ENCODE results near the gene KPTN. TPM values are rescaled to one million over a fixed set of nuclear protein-coding genes. Genes with fewer than 3 reads are reported as not detected.

The KPTN gene
- 16.1 to 27.2 TPM (median 20.3 TPM) in 5 replicates for total RNA-seq (2022; extraction: Qiagen RNA extraction; ENCODE audit: low read depth)

DNA sequence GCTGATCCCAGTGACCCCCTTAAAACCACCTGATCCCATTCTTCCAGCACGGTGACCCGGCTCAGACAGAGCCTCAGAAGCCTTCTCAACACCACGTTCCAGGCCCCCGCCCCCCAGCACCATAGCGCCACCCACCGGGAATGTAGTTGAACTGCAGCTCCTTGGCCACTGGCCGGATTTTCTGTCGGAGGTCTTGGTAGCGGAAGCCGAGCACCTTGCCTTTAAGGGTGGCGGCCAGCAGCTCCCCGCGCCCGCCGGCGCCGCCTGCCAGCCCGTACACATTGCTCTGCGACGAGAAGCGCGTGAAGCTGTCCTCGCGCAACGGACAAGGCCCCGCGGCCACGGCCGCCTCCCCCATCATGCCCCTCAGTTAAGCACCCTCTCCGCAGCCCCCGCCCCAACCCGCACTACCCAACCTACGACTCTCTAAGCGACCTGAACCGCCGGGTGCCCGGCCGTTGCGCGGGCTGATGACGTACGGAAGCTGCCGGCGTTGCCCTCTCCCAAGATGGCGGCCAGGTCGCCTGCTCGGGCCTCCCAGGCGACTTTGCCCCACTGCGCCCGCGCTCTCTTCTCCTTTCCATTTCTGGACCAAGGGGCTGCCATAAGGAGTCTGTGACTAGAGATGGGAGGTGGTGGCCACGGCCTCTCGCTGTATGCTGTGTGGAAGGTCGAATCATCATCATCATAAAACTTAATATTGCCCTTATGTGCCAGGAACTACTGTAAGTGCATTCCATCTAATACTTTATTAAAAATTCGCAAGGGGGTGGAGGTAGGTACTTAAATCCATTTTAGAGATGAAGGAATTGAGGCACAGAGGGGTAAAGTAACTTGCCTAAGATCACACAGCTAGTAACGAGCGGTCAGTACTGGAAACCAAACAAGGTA lies at the start of gene KPTN:
KPTN (minus strand) TSS at position 420 of the 891 bp plus-strand sequence; CDS start at position 361, 59 bp downstream.

DNA sequence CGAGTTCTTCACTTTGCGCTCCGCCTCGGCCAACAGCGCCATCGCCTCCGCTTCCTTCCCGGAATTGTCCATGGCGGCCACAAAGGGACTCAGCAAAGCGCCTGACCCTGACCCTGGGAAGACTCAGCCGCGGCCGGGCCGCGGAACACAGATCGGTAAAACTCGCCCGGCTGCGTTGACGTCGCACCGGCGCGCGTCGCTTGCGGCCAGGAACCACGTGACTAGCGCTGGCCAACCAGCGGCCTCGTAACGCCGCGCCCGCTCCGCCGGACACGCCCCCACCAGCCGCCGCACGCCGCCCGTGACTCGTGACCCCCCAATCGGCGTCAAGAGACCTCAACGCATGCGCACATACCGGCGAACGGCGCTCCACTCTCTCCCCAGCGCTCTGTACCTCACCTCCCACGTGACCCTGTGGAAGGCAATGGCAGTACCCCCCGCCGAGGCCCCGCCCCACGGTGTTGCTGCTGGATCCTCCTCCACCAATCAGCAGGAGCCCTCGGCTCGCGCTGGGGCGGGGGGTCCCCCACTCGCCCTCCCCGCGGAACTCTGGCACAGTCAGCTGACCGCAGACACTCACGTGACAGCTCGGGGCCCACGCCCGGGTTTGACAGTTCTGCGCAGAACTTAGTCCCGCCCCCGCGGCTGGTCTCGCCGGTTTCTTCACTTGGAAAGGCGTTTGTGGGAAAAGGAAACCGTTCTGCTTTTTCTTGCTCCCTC lies 31.0 kb upstream of the KPTN start, which contains the start of gene NAPA:
NAPA (minus strand) TSS at position 195 of the 720 bp plus-strand sequence; CDS start at position 72, 123 bp downstream.

DNA sequence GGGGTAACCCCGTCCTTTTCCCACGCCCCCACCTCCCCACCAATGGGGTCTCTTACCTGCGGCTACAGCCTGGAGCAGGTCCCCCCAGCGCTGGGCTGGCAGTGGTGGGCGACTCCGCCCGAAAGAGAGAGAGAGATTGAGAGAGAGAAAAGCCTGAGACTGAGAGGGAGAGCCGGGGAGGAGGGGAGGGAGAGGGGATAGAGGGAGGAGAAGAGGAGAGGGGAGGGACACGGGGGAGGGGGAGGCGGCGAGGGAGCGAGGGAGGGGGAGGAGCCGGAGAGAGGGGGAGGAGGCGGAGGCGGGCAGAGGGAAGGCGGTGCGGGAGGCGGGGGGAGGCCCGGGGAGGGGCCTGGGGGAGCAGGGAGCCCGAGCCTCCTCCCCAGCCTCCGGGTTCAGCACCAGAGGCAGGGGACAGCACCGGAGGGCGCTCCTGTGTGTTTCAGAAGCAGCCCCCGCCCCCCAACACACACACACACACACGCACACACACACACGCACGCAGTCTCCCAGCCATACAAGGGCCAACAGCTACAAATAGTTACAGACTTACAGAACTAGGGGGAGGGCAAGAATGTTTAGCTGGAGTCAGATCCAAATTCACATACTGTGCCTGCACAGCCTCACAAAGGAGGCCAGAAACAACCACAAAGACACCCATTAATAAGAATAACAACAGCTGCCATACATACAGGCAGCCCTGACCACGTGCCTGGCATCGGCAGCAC lies 12.1 kb downstream of the KPTN start, which contains the start of gene SLC8A2:
SLC8A2 (minus strand) TSS at position 161 of the 725 bp plus-strand sequence. CDS start 5,490 bp downstream, outside the sequence.

Other genes starting within 250 kb of the KPTN start
- 23.5 to 25.4 TPM (median 24.0 TPM) in 5 replicates for gene CCDC9, start 227.7 kb downstream of the KPTN start, total RNA-seq (2022; extraction: Qiagen RNA extraction; ENCODE audit: low read depth)
- 3.9 to 11.7 TPM (median 10.7 TPM) in 5 replicates for gene INAFM1, start 209.3 kb downstream of the KPTN start, total RNA-seq (2022; extraction: Qiagen RNA extraction; ENCODE audit: low read depth)
- 0.91 to 2.3 TPM (median 1.9 TPM) in 5 replicates for gene C5AR1, start 174.4 kb downstream of the KPTN start, total RNA-seq (2022; extraction: Qiagen RNA extraction; ENCODE audit: low read depth)
- 1.0 to 2.6 TPM (median 1.5 TPM) in 5 replicates for gene C5AR2, start 152.0 kb downstream of the KPTN start, total RNA-seq (2022; extraction: Qiagen RNA extraction; ENCODE audit: low read depth)
- gene DHX34, start 134.9 kb downstream of the KPTN start, total RNA-seq (2022; extraction: Qiagen RNA extraction; ENCODE audit: low read depth): 22.8 to 35.5 TPM (median 34.0 TPM) in 5 replicates
- 27.7 to 39.5 TPM (median 34.3 TPM) in 5 replicates for gene MEIS3, start 64.7 kb downstream of the KPTN start, total RNA-seq (2022; extraction: Qiagen RNA extraction; ENCODE audit: low read depth)
- gene SLC8A2, start 12.3 kb downstream of the KPTN start, total RNA-seq (2022; extraction: Qiagen RNA extraction; ENCODE audit: low read depth): 0.26 to 0.44 TPM (median 0.35 TPM) in 5 replicates
- 79.9 to 112 TPM (median 91.8 TPM) in 5 replicates for gene NAPA, start 30.8 kb upstream of the KPTN start, total RNA-seq (2022; extraction: Qiagen RNA extraction; ENCODE audit: low read depth)
- gene ZNF541, start 88.9 kb upstream of the KPTN start, total RNA-seq (2022; extraction: Qiagen RNA extraction; ENCODE audit: low read depth): not detected in 5 replicates
- 10.4 to 16.1 TPM (median 13.6 TPM) in 5 replicates for gene BICRA, start 124.9 kb upstream of the KPTN start, total RNA-seq (2022; extraction: Qiagen RNA extraction; ENCODE audit: low read depth)
- 107 to 145 TPM (median 121 TPM) in 5 replicates for gene EHD2, start 229.2 kb upstream of the KPTN start, total RNA-seq (2022; extraction: Qiagen RNA extraction; ENCODE audit: low read depth)